GM18520 (cell line): Measurements from ENCODE around the gene SH3TC2.

ENCODE experiments used
- ATAC-seq: cut with Tn5 transposase; IDR thresholded peaks from one replicate; pipeline ENCODE4 v1.9.1; 2021; ENCODE audit not compliant: unreplicated experiment

SH3TC2 gene

DNA sequence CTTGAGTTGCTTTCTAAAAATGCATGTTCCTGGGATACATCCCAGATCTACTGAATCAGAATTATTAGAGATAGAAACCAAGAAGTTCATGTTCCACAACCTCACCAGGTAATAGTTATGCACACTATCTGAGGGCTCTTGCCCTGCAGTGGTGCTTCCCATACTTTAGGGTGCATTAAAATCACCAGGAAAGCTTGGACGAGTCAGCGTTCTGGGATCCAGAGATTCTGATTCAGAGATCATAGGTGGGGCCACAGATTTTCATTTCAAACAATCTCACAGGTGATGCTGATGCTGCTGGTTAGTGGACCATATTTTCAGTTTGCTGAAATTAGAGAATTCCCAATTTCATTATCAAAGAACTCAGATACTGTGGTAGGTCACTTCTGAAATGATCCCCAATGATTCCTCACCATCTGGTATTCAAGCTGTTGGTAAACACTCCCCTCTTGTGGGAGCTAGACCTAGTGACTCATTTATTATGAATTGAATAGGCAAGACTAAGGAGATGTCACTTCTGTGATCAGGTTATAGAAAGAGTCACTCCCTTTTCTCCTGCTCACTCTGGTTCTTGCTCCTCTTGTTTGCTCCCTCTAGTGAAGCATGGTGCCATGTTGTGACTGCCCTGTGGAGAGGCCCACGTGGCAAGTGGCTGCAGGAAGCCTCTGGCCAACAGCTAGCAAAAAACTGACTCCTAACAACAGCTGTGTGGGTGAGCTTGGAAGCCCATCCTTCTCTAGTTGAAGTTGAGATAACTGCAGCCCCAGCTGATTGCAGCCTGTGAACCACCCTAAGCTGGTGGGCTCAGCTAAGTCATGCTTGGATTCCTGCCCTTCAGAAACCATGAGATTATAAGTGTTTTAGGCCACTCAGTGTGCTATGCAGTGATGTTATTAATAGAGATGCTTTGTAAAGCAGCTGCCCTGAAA, 59.8 kb downstream of the SH3TC2 start:
- ATAC-seq, result no peak

DNA sequence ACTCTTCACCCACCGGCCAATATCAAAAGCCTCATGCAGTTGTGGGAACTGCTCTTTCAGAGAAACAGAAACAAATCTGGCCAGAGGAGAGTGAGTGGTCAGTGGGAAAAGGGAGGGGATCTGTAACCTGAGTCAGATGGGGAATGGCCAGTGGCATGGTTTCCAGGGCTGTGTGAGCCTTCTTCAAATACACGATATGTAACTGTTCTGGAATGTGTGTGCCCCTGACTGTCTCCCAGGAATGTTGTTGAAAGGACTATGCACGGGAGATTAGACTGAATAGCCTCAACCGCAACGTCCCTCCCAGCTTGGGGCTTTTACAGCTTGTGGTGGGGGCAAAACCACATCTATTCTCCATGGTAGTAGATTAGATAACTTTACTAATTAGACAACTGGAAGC, 60.8 kb downstream of the SH3TC2 start:
- ATAC-seq, result no peak

DNA sequence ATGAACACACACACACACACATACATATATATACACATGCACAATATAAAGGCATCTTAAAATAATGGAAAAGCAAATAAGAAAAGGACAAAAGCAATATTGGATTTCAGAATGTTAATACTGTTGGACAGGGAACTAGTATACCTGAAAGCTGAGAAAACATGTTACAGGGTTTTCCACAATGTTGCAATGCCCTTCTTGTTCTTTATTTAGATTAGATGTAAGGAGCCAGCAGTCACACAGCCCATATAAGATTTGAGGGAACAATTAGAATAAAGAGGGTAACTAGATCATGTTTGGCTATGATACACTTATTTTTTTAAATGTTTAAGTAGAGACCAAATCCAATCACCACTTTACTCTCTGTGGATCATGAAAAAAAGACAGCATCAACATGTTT, 61.7 kb downstream of the SH3TC2 start:
- ATAC-seq, result no peak

DNA sequence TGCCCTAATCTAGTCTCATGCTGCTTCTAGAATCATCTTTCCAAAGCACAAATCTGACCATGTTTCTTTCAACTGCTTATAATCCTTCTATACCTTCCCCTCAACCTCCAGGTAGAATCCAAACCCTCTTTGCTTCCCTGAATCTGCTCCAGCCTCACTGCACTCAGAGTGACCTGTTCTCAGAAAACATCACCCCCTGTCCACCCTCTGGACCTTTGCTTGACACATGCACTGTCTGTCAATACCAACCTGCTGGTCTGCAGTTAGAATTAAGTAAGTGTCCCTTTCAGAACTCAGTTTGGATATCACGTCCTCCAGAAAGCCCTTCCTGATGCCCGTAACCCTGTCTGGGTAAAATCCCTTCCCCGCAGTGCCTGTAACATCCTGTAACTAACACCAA, 63.1 kb downstream of the SH3TC2 start:
- ATAC-seq, result no peak

DNA sequence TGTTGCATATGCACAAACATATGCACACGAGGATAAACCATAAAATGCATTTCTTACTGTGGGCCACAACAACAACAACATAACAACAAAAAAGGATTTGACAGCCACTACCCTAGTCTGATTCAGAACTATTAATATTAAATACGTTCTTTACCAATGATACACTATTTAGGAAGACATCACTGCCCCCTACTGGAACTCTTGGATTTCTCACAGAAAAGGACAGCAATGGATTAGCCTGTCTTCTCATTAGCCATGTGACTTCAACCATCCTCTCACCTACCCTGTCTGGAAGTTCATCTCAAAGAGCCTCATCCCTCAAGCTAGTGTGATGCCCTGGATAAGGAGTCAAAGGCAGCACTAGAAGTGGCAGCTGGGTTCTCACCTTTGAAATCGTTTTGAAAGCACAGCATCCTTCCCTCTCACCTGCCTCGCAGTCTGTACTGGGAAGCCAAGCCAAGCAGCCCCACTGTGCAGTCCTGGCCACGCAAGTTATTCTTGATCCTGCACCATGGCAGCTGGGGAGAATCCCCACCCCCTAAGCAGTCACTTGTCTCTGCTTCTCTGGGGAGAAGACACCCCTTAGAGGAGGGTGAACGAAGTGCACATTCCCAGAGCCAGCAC, 64.6 kb downstream of the SH3TC2 start:
- no peak for ATAC-seq

DNA sequence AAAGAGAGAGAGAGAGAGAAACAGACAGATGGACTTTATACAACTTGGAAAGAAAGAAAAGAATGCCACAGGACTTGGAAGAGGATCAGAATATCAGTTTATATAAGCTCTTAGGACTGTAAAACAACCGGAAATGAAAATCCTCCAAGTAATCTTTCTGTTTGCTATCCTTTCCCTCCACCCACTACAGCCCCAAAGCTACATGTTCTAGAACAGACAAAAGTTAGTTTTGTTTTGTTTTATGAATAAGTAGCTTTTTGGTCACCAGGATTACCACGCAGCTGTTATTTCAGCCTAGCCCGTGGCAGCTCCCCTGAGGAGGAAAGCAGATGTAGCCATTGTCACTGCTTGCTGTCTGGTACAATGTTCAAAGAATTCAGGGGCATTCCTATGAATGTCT, 66.6 kb downstream of the SH3TC2 start:
- no peak for ATAC-seq

DNA sequence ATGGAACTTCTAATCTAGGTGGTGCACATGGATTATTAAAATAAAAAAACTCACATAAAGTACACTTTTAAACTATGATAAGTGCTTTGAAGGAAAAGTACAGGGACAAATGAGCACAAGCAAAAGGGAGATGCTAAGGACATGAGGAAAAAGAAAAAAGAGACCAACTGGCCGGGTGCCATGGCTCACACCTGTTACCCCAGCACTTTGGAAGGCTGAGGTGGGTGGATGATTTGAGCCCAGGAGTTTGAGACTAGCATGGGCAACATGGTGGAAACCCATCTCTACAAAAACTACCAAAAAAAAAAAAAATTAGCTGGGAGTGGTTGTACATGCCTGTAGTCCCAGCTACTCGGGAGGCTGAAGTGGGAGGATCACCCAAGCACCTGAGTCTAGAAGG, 67.1 kb downstream of the SH3TC2 start:
- no peak for ATAC-seq

DNA sequence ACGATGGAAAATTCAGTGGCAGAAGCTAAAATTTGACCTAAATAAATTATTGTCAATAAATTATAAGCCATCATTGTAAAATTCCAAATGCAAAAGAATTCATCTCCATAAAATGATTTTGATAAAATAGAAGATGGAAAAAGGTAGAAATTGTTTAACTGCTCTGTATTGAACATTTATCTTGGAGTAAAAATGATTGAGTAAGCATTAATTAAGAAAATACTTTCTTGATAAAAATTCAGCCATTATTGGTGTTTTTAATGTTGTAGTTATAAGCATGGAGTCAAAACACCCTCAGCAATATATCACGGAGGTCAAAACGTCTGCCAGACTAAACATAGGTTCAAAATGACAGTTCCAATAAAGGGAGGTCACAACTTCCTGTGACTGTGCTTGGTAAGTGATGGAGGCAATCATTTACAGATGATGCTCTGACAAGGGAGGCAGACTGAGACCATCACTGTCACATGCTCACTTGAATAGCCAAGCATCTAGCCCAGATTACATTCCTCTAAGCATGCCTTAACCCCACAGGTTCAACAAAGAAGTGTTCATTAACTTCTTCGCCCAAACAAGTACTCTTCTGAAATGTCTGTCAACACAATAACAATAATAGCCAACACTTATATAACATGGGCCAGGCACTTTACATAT, 69.5 kb downstream of the SH3TC2 start:
- no peak for ATAC-seq

DNA sequence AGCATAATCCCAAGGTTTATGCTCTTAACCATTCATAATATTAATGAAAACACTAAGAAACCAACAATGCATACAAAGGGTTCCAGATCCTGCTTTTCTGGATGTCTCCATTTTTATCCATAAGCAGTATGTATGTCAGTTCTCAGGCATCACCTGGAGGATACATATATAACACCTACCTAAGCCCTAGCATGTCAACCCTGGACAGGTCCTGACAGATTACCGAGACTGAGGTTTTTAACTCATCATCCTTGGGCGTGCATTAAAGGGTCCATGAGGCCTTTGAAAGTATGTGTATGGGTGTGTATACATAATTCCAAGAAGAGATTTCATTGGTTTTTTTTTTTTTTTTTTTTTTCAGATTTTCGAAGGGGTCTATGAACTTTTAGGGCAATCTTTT, 70.6 kb downstream of the SH3TC2 start:
- no peak for ATAC-seq

DNA sequence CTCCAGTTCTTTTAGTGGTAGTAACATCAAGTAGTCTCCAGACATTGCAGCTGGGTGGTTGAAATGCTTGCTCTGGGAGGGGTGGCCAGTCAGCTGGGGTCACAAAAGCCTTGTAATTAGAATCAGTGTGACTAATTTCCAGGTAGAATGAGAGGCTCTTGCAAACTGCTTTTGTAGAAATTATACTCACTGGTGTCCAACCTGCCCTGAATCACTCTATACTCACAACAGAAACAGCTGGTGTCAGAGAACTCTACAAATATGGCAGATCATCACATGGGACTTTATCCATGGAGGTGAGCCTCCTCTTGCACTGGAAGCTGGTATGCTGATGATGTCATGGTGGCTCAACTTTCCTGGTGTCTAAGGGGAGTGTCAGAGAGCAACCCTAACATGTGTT, 71.3 kb downstream of the SH3TC2 start:
- ATAC-seq, result no peak

DNA sequence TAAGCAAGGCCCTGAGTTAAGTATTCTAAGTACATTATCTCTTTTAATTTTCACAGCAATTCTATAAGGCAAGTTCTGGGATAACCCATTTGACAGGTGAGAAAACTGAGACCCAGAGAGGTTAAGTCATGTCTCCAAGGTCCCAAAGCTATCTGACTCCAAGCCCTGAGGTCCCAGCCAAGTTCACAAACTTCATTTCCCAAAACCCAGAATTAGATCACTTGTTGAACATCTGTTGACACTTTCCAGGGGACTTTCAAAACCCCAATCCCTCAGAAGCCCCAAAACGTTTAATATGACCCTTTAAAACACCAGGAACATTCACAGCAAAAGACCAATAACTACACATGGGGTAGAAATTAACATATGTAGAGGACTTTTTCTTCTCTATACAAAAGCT, 72.0 kb downstream of the SH3TC2 start:
- ATAC-seq, result no peak

DNA sequence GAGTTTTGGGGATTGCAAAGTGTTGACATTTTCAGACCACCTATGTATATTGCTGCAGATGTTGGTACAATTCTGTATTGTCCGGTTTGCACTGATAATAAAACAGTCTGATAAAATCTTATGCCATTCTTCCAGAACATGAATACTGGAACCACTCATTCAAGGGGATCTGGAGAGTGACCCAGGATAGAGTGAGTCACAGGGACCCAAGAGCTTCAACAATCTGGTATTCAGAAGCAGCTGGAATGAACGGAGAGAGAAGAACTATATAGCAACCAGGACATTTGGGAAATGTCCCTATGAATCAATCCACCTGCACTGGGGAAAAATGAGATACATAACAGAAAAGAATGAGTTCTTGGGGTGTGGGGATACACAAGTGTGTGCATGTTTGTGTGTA, 73.3 kb downstream of the SH3TC2 start:
- no peak for ATAC-seq

DNA sequence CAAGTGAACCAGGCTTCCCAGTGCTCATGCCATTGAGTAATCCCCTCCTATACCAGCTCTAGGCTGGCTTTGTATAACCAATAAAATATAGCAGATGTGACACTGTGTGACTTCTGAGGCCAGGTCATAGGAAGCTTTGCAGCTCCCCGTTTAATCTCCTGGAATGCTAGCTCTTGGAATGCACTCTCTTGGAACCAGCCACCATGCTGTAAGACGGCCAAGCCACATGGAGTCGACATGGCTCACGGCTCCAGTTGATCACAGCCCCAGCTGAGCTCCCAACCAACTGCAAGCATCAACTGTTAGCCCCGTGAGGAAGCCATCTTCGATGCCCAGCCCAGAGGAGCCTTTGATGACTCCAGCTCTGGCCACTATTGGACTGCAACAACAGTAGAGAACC, 74.5 kb downstream of the SH3TC2 start:
- no peak for ATAC-seq

DNA sequence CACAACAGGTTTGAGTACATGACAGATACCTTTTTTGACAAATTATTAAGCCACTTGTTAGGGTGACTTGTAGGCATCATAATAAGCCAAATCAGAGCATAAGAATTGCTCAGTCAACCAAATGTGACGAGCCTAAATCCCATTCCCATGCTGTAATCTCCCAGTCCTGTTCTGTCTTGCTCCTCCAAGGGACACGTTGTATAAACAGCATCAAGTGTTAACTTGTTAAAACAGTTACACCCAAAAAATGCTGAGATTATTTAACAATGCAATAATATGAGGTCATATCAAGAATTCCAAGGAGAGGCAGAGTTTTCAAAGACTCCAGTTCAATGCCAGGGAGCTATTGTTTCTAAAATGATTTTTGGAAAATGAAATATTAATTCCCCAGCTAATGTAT, 76.2 kb downstream of the SH3TC2 start:
- no peak for ATAC-seq

DNA sequence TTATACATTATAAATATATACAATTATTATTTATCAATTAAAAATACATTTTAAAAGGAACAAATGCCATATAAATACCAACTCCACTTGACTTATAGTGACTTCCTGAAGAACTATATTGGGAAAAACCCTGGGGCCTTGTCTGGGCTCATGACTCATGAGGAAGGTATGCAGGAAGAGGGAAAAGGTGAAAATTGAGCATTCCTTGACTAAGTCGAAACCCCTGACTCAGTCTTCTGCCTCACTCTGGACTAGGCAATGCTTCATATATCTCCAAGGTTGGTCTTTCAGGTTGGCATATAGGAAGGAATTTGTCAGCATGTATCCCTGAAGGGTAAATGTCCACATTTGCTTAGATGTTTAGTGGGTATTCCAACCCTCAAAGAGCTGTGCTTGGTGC, 78.5 kb downstream of the SH3TC2 start:
- ATAC-seq, result no peak

DNA sequence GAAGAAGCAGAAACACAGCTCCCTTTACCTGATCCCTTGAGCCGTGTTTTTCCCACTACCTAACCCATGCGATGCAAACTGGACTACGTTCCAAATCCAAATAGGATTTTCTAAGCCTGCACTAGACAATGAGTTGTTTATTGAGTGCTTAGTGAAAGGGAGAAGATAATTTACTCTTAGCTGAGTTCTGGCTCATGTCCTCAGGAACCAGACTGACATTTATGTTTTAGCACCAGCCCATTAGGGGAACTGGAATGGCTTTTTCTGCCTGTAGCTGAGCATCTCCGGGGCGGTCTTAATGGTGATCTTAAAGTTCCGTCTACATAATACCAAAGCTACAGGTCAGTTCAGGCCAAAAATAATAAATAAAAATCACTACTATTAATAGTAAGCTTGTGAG, 81.5 kb downstream of the SH3TC2 start:
- ATAC-seq, result no peak

DNA sequence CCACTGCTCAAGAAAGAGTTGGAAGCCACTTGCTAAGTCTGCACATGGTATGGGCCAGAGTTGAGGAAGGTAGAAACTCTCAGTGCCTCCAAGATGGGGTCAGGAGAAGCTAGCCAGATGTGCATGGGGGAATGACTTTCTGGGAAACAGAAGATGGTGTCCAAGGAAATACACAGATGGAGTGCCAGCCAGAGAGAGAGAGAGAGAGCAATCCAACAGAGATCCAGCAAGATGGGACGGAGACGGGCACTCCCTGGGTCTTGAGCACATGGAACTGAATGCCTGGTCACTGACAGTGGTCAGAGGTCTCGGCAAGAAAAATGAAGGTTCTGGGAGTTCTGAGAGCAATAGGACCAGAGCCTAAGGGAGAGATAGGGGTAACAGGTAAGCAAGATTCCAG, 82.1 kb downstream of the SH3TC2 start:
- ATAC-seq, result no peak

DNA sequence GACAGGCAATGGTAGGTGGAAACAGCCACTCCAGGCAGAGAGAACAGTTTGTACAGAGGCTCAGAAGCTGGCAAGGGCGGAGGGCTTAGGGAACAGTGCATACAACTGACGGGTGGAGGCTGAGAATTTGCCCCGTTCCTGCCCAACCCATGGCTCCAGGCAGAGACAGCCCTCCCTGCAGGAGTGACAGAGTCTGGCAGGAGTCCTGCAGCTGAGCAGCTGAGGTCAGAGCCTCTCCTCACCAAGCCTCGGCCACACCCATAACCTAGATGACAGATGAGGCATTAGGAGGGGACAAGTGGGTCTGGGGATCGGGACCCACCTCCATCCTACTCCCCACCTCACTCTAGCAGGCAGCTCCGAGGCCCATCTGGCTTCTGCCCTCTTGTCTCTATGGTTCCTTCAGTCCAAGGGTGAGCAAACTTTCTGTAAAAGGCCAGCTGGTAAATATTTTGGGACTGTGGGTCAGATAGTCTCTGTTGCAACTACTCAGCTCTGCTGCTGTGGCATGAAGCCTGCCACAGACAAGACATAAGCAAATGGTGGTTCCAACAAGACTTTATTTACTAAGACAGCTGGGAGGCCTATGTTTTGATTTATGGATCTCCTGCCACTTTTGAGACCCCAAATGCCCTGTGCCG, 83.7 kb downstream of the SH3TC2 start:
- no peak for ATAC-seq

DNA sequence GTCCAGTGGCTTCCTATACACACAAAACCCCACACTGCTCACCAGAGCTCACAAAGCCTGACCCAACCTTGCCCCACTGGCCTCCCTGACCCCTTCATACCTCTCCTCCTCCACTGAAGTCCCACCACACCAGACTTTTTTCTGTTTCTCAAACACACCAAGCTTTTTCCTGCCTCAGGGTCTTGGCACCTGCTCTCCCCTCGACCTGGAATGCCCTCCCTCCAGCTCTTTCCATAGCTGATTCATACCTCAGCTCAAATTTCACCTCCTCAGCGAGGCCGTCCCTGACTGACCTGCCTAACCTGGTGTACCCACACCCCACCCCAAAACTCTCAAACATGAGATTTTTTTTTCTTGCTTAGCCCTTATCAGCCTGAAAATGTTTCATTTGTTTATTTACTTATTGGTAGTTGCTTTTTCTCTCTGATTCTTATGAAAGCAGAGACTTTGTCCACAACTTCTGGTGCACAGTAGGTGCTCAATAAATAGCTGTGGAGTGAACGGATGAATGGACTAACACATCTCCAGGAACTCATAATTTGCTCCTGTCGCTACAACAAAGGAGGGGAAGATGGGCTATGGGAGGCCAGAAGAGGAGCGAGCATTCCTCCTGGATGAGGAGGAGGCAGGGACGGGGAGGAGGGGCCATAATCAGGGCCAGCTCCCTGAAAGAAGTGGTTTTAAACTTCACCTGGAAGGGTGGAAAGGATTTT, 84.3 kb downstream of the SH3TC2 start:
- ATAC-seq, result no peak

DNA sequence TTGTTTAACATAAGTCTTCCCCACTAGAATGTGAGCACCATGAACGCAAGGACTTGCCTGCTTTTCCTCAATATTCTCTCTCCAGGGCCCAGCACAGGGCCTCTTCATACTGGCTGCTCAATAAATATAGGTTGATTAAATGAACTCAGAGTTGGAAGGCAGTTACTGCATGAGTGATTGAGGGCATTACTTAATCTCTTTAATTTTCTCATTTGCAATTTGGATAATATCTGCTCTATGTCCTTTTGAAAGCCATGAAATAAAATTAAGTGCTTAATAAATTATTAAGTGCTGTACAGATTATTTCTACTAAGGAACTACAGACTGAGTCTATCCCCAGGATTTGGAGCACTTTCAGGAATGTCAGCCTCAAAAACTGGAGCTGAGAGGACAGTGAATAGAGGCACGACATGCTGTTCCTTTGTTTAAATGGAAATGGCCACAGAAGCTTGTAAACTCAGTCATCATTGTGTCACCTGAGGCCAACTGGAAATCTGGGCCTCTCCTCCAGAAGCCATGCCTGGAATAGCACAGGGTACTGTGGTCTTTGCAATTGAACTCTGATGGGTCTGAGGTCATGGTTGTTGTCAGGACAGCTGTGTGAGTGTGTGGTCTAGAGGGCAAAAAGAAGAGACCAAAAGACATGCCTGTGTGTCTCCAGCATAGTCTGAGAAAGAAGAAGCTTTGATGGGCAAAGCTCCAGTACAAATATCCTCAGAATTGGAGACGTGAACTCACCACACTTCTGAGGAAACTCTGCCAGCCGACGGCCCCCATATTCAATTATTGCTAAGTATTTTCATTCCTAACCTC, 86.1 kb downstream of the SH3TC2 start:
- no peak for ATAC-seq
